Neural progenitor cell (in vitro differentiated cells): ENCODE results near the gene PSMD9. TPM values are rescaled to one million over a fixed set of nuclear protein-coding genes. Genes with fewer than 3 reads are reported as not detected.

Source experiments
- DNase-seq: peaks from one replicate; pipeline ENCODE4 v3.0.0-alpha.2; 2016; ENCODE audit warnings: low spot score
- H2AFZ ChIP-seq: fragments of 200-600 bp; sonication (generic); replicated peaks from 2 replicates; pipeline ENCODE4 v1.6.1; 2016; ENCODE audit warnings: antibody characterized with exemption
- H3F3A ChIP-seq: fragments of 200-600 bp; sonication (generic); 2 replicates; pipeline ENCODE4 v1.6.1; 2016; ENCODE audit warnings: antibody characterized with exemption, low read depth
- H3K27ac ChIP-seq: fragments of 200-600 bp; sonication (generic); 2 replicates; pipeline ENCODE4 v1.5.1; 2016; ENCODE audit warnings: mild to moderate bottlenecking
- H3K27me3 ChIP-seq: fragments of 200-600 bp; sonication (generic); 2 replicates; pipeline ENCODE4 v1.6.1; 2016; ENCODE audit warnings: mild to moderate bottlenecking, moderate library complexity
- H3K36me3 ChIP-seq: fragments of 200-600 bp; sonication (generic); 2 replicates; pipeline ENCODE4 v1.5.1; 2016
- H3K4me1 ChIP-seq: fragments of 200-600 bp; sonication (generic); 2 replicates; pipeline ENCODE4 v1.6.1; 2016; ENCODE audit warnings: mixed run types
- H3K4me2 ChIP-seq: fragments of 200-600 bp; sonication (generic); 2 replicates; pipeline ENCODE4 v1.6.1; 2016
- H3K4me3 ChIP-seq: fragments of 200-600 bp; sonication (generic); 2 replicates; pipeline ENCODE4 v1.5.1; 2016
- H3K79me2 ChIP-seq: fragments of 200-600 bp; sonication (generic); 2 replicates; pipeline ENCODE4 v1.6.1; 2016; ENCODE audit warnings: low read depth
- H3K9ac ChIP-seq: fragments of 200-600 bp; sonication (generic); 2 replicates; pipeline ENCODE4 v1.6.1; 2016
- H3K9me3 ChIP-seq: fragments of 200-600 bp; sonication (generic); 2 replicates; pipeline ENCODE4 v1.5.1; 2016; ENCODE audit warnings: low read depth
- H4K20me1 ChIP-seq: fragments of 200-600 bp; sonication (generic); 2 replicates; pipeline ENCODE4 v1.6.1; 2016; ENCODE audit warnings: low read depth
- H3K27ac Mint-ChIP-seq: 3 replicates; pipeline ENCODE4 v1.8.0; 2021; ENCODE audit warnings: mixed read lengths
- H3K27me3 Mint-ChIP-seq: 2 replicates; pipeline ENCODE4 v1.8.0; 2022; ENCODE audit warnings: low read depth, mild to moderate bottlenecking, inconsistent platforms, moderate library complexity, mixed read lengths; ENCODE audit not compliant: insufficient read depth
- H3K36me3 Mint-ChIP-seq: 3 replicates; pipeline ENCODE4 v1.8.0; 2021; ENCODE audit warnings: mixed read lengths
- H3K4me1 Mint-ChIP-seq: 3 replicates; pipeline ENCODE4 v1.8.0; 2021; ENCODE audit warnings: mixed read lengths
- H3K4me3 Mint-ChIP-seq: 3 replicates; pipeline ENCODE4 v1.8.0; 2021; ENCODE audit warnings: mild to moderate bottlenecking, moderate library complexity, mixed read lengths
- H3K9me3 Mint-ChIP-seq: 3 replicates; pipeline ENCODE4 v1.8.0; 2020; ENCODE audit warnings: mixed read lengths
- CTCF ChIP-seq: fragments of 200-600 bp; sonication (generic); IDR thresholded peaks from 2 replicates; pipeline ENCODE4 v1.5.1; 2017; ENCODE audit warnings: antibody characterized with exemption, mild to moderate bottlenecking
- EZH2 ChIP-seq: fragments of 200-600 bp; sonication (generic); IDR thresholded peaks from 2 replicates; pipeline ENCODE4 v1.6.1; 2017; ENCODE audit warnings: antibody characterized with exemption, mild to moderate bottlenecking, moderate library complexity
- EZH2phosphoT487 ChIP-seq: fragments of 200-600 bp; sonication (generic); IDR thresholded peaks from 2 replicates; pipeline ENCODE4 v1.6.1; 2017; ENCODE audit warnings: antibody characterized with exemption
- total RNA-seq: library from RNA; depleted of rRNA; stranded (reverse); fragments of >200 nt; gene quantifications from 2 replicates; pipeline ENCODE4 v1.2.3, GENCODE V29; 2015; ENCODE audit warnings: low replicate concordance

PSMD9 gene
- total RNA-seq, 1 donor from 2014 or later, result 60.9 TPM

GRCh38 chr12:121916719-121917118 is 28.1 kb downstream of the PSMD9 start:
- H3K4me1 ChIP-seq, result peaks cover 22% of the 10 kb centered on the region
- no peaks in the 10 kb centered on the region for H3K36me3 ChIP-seq
- no peaks in the 10 kb centered on the region for H3K27me3 ChIP-seq
- TF ChIP-seq EZH2phosphoT487, result no peak
- TF ChIP-seq CTCF, result peak; percentile 48
- Mint-ChIP-seq H3K4me3 (no peak overlapping the region), H3K36me3 (peaks cover 11% of the 10 kb centered on the region), H3K27ac (peak overlapping the region; percentile 50), H3K4me1 (peaks cover 31% of the 10 kb centered on the region), H3K27me3 (peaks cover 2% of the 10 kb centered on the region), H3K9me3 (no peaks in the 10 kb centered on the region)
- H3K9me3 ChIP-seq, result no peaks in the 10 kb centered on the region
- peak; percentile 74 for DNase-seq
- peaks cover 34% of the 10 kb centered on the region for H3F3A ChIP-seq
- no peak overlapping the region for H3K9ac ChIP-seq
- H3K79me2 ChIP-seq, result no peaks in the 10 kb centered on the region
- H2AFZ ChIP-seq, result no peak overlapping the region
- peak overlapping the region; percentile 82 for H3K27ac ChIP-seq
- H4K20me1 ChIP-seq, result peaks cover 18% of the 10 kb centered on the region
- H3K4me2 ChIP-seq, result peak overlapping the region; percentile 35
- H3K4me3 ChIP-seq, result no peak overlapping the region

- peak within 1 kb of the TSS; percentile 77 for H3K4me3 Mint-ChIP-seq
- Histone ChIP-seq H3K36me3 (no peaks in the 10 kb centered on the region), H3F3A (peaks cover 34% of the 10 kb centered on the region), H3K9me3 (no peaks in the 10 kb centered on the region), H3K4me1 (peaks cover 22% of the 10 kb centered on the region), H3K9ac (no peak within 1 kb of the TSS), H2AFZ (no peak within 1 kb of the TSS), H3K4me2 (peak within 1 kb of the TSS; percentile 79), H4K20me1 (peaks cover 18% of the 10 kb centered on the region), H3K27me3 (no peaks in the 10 kb centered on the region), H3K79me2 (no peaks in the 10 kb centered on the region), H3K4me3 (peak within 1 kb of the TSS; percentile 48), H3K27ac (no peak within 1 kb of the TSS)
- H3K36me3 Mint-ChIP-seq, result peaks cover 8% of the 10 kb centered on the region
- no peak within 1 kb of the TSS for H3K27ac Mint-ChIP-seq
- peaks cover 2% of the 10 kb centered on the region for H3K27me3 Mint-ChIP-seq
- DNase-seq, result peak; percentile 94
- H3K9me3 Mint-ChIP-seq, result no peaks in the 10 kb centered on the region
- peak; percentile 59 for TF ChIP-seq CTCF
- no peak for TF ChIP-seq EZH2phosphoT487
- TF ChIP-seq EZH2, result no peak
- H3K4me1 Mint-ChIP-seq, result peaks cover 31% of the 10 kb centered on the region
Measured at GRCh38 chr12:121917950-121918678, 29.5 kb downstream of the PSMD9 start, which contains the start of gene CFAP251. CFAP251 (plus strand) TSS chr12:121918592; CDS start chr12:121921306, 2,714 bp downstream.

GRCh38 chr12:121918679-121919038 is 30.1 kb downstream of the PSMD9 start:
- DNase-seq, result peak; percentile 16
- Mint-ChIP-seq H3K27ac (no peak overlapping the region), H3K4me1 (peaks cover 32% of the 10 kb centered on the region), H3K36me3 (peaks cover 6% of the 10 kb centered on the region), H3K9me3 (no peaks in the 10 kb centered on the region), H3K27me3 (peaks cover 2% of the 10 kb centered on the region), H3K4me3 (peak overlapping the region; percentile 60)
- H3K4me1 ChIP-seq, result peaks cover 22% of the 10 kb centered on the region
- H3K9me3 ChIP-seq, result no peaks in the 10 kb centered on the region
- no peaks in the 10 kb centered on the region for H3K27me3 ChIP-seq
- TF ChIP-seq EZH2 (no peak), CTCF (no peak), EZH2phosphoT487 (no peak)
- peak overlapping the region; percentile 48 for H3K4me3 ChIP-seq
- H2AFZ ChIP-seq, result no peak overlapping the region
- H3K9ac ChIP-seq, result no peak overlapping the region
- no peak overlapping the region for H3K27ac ChIP-seq
- H3K79me2 ChIP-seq, result no peaks in the 10 kb centered on the region
- H3F3A ChIP-seq, result peaks cover 38% of the 10 kb centered on the region
- peak overlapping the region; percentile 79 for H3K4me2 ChIP-seq
- H3K36me3 ChIP-seq, result no peaks in the 10 kb centered on the region
- peaks cover 18% of the 10 kb centered on the region for H4K20me1 ChIP-seq
